ENCODE results near the gene COL4A4.

COL4A4 gene

DNA sequence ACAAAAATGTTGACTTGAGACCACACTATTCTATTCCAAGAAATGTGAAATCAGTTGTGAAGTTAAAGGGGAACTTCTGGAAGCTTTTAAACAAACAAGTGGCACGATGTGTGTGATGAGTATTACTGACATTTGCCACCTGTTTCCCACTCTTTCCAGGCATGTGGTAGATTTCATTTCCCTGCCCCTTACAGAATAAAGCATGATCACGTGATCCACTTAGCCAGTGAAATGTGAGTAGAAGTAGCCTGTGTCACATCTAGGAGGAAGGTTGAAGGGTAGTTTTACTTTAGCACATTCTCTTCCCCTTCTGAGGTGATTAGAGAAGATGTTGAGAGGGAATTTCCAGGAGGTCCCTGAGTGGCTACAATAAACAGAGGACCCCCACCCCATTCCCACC, 3.8 kb downstream of the COL4A4 start:
- no peak for DNase-seq

DNA sequence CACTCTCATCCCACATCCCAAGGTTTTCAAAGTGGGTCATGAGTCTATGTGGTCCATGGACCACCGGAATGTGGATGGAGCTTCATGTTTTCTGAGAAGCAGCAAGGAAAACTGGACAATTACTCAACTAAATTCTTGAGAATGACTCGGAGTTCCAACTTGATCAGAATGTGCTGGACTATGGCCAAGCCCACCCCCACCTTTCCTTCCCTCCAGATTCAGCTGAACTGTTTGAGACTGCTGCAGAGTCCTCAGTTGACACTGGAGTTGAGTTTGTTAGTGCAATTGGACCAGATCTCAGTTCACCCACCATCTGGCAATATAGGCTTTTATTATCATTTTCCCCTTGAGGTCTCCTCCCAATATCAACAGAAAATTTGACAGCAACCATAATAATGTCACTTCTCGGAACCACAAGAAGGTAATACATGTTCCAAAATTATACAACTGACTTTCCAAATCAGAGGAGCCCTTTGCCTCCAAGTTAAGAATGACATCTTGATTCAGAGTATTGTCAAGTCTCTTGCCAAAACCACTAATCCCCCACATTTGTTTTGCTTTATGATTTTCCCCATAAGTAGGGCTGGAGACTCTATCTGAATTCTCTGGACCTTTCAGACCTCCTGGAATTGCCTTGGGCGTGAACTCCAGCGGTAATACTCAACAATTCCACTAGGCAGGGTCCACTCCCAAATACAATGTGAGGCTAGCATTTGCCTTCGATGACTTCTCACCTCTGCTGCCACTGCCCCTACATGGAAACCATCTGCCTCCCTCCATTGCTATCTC, 8.8 kb downstream of the COL4A4 start:
- no peak for DNase-seq

DNA sequence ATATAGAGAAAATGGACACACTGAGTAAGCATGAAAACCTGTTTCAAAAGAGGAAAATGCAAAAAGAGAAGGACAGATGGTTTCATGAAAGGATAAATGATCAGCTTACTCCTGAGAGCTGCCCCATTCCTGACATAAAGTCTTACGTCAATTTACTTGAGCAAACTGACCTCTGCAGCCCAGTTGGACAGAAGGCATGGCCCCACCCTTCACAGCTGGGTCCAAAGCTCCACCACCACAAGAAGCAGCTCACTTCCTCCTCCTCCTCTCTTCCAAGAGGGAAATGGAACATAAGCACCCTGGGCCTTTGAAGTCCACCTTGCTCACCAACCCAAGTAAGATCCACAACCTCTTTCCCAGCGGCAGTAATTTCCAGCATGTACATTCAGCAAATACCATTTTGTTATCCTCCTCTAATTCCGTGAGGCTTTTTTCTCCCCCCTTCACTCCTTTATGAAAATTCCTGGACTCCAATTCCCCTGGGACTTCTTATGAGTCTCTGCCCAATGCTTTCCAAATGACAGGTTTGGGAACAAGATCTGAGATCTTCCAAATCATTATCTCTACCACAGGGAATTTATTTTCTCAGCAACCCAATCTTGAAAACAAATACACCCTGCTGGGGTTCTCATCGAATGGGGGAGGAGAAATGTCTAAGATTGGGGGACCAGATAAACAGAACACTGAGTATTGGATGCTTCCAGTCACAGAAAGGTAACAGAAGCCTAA, 10.1 kb downstream of the COL4A4 start:
- no peak for DNase-seq

DNA sequence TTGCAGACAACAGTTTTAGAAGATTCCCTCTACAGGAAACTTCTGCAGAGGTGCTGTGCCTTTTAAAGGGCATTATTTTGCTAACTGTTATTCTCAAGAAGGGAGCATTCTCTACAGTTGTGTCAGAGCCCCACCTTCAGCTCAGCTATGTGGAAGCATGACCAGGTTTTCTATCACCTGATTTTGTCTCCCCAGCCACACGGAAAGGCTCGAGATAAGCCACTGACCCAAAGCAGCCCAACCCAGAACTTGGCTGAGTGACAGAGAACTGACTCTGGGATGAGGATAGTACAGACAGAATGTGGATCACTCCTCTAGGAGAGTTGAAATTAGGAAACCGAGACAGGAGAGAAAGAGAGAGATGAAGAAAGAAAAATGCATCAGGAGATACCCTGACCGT, 10.7 kb downstream of the COL4A4 start:
- DNase-seq: no peak

DNA sequence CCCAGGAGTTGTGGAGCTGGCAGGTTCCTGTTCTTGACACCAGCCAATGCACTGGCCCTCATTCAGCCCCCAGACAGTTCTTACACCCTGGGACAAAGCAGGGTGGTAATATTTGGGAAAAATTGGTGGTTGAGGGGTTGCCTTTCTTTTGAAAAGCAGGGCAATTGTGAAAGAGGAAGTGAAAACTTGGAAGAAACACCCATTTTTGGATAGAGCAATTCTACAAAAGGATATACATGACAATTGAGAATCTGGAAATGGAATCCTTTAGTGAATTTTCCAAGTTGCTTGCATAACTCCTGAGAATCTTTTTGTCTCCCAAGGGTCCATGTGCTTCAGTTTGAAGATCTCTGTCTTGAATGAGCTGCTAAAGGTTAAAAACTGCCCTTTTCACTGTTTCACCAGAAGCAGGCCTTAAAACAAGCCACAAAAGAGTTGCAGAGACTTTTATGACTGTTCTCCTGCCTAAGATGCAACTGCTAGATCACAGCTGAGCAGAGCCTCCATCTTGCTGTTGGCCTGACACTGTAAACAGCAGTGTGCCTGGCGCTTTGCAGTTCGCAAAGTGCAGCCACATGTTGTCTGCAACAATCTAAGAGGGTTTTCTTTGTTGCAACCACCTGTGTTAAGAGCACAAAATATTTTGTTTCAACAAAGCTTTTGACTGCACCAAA, 11.8 kb downstream of the COL4A4 start:
- no peak for DNase-seq

DNA sequence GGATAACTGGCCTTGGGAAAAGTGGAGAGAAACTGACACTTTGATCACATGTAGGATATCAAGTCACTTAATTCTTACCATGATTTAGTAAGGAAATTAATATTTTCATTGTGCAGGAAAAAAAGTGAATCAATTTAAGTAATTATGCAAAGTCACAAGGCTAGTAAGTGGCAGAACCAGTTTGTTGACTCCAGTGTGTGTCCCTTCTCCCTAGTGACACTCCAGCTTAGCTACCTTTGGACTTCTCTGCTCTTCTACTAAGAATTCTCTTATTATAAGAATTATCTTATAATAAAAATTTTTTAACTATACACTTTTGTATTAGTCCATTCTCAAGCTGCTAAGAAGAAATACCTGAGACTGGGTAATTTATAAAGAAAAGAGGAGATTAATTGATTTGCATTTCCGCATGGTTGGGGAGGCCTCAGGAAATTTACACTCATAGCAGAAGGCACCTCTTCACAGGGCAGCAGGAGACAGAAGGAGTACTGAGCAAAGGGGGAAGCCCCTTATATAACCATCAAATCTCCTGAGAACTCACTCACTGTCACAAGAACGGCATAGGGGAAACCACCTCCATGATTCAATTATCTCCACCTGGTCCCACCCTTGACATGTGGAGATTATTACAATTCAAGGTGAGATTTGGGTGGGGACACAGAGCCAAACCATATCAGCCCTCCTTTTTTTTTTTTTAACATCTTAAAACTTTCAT, 13.6 kb downstream of the COL4A4 start:
- DNase-seq: no peak

DNA sequence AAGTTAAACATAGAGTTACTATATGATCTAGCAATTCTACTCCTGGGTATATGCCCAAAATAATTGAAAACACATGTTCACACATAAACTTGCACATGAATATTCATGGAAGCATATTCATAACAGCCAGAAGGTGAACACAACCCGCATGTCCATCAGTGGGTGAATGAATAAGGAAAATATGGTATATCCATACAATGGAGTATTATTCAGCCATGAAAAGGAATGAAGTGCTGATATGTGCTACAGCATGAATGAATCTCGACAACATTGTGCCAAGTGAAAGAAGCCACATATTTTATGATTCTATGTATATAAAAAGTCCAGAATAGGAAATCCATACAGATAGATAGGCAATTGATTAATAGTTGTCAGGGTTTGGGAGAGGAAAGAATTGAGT, 15.9 kb downstream of the COL4A4 start:
- no peak for DNase-seq

DNA sequence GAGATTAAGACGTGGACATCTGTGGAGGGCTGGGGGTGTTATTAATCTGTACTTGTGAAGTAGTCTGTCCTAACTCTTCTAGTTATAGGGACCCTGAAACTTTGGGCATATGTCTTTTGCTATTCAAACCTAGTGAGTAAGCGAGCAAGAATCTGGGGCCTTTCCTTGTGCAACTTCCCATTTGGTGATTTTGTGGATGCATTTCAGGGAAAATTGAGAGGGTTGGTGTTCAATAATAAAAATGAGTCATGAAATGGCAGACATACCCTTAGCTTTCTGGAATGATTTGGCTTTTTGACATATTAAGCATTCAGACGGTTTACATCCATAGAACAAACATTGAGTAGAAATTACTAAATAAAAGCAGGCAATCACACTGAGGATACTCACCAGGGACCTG, 17.0 kb downstream of the COL4A4 start:
- DNase-seq: no peak

DNA sequence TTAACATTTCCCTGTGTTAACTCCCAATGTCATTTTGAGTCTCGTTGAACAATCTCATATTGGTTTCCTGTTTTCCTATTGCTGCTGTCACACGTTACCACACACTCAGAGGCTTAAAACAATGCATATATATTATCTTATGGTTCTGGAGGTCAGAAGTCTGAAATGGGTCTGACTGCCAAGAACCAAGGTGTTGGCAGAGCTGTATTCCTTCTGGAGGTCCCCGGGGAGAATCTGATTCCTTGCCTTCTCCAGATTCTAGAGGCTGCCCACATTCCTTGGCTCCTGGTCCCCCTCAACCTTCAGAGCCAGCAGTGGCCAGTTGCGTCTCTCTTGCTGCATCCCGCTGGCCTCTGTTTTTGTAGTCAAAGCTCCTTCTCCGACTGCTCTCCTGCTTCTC, 17.5 kb downstream of the COL4A4 start:
- no peak for DNase-seq

DNA sequence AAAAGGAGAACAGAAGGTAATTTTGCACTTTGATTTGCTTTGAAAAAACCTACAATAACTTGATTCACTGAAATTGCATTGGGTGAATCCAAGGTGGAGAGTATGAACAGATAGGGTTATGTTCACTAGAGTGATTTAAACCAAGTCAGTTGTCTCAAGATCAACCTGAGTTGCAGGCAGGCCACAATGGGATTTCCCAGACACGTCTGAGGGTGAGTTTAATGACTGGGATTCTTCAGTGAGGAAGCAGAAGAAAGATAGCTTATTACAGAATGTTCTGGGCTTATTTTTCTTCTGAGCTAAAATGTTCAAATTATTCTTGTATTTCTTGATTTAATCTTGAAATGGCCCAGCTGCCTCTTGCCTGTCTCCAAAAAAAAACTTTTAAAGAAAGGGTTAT, 20.1 kb downstream of the COL4A4 start:
- DNase-seq: no peak

DNA sequence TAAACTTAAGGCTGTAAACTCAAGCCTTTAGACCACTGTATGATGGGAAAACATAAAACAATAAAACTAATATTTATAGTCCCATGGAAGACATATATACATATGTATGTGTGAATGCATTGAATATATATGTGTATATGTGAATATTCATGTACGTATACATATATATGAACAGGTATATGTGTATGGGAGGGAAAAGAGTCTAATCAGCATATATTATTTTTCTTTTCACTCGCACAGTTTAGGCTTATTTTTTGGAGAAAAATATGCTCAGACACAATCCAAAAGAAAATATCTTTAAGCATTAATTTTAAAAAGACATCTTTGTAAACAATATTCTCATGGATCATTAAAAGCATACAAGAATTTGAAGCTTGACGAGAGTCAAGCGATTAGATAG, 22.7 kb downstream of the COL4A4 start:
- no peak for DNase-seq

DNA sequence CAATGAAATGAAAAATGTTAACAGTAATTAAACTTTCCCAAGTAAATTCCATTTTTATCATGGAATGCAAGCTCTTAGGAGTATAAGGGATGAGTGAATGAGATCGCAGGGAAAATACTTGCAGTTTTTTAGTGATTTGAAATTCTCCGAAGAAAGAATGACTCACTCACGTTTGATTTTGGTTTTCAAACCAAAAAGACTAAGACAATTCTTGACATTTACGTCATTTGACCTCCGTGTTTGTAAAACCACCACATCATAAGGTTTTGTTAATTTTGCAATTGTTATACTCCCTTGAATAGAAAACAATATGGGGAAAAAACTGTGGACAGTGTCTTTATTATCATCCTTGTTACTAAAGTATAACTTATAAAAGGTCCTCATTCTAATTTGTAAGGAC, 29.4 kb downstream of the COL4A4 start:
- no peak for DNase-seq

DNA sequence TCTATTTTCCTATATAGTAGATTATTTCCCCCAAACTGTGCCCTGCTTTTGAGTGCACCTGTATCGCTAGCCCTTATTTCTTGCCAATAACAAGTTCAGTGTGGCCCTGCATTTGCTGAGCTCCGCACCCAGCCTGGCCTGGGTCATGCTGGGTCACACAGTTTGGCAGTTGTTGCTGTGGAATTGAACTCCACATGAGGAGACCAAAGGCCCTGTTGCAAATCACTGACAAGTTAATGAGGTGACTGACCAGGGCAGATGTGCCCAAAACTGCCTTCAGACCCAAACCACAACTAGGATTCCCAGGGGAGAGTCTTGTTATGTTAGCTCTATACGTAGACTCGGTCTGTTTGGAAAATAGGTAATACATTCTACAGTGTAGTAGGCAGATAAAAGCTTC, 31.0 kb downstream of the COL4A4 start:
- no peak for DNase-seq

DNA sequence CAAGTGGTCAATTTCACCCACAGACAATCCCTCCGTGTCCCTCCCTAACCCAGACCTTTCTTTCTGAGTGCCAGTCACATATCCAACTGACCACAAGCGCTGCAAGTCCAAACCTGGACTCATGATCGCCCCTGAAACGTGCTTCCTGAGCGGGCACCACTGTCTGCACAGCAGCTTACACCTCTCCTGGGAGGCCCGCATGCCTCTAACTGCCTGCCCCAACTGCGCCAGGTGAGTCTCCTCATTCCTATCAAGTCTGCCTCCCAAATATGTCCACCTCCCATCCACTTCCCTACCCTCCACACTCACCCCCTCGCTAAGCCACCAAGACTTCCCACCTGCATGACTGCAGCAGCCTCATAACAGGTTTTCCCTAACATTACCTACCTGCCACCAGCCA, 33.4 kb downstream of the COL4A4 start:
- DNase-seq: no peak

DNA sequence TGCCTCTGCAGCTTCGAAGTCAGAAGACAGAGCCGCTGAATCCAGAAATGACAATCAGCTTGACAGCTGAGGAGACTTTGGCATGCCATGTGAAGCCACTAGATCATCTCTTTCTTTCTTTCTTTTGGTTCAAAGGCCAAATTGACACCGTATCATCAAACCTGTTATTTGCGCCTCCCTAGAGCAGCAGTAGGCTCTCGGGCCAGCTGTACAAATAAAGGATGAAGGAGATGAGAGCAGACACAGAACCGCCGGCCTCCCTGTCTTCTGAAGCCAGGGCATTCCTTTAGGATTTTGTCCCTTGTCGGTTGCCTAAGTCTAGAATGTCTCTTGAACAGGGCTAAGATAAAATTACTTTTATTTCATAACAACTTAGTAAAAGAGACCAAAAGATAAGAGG, 36.8 kb downstream of the COL4A4 start:
- DNase-seq: no peak

DNA sequence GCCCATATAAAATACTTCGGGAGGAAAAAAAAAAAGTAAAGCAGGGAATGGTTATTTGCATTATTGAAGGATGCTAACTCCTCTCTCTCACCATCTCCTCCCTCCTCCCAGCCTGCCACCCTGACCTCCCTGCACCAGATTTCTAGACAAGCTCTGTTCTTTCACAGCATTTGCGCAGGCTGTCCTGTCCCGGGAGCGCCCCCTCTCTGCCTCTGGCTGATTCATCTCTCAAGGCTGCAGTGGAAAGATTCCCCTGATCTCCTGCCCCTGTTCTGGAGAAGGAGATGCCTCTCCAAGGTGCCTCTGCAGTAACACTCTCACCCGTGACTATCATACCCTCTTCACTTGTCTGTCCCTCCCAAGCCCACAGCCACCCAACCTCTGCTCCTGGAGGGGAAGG, 38.5 kb downstream of the COL4A4 start:
- DNase-seq: no peak

DNA sequence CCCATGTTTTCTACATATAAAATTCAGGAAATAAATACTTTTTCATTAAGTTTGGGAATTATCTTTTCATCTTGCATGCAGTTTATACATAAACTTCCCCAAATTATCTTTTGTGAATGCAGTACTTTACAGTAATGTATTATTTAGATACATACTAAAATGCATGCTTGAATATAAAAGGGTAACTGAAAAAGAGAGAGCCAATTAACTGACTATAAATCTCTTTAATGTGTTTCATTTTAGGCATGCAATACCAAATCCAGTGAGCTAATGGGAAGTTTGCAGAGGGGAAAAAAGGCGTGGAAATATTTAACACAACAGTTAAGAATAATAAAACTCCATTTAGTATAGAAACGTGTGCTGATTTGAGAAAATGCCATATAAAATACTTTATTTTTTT, 39.2 kb downstream of the COL4A4 start:
- DNase-seq: no peak

DNA sequence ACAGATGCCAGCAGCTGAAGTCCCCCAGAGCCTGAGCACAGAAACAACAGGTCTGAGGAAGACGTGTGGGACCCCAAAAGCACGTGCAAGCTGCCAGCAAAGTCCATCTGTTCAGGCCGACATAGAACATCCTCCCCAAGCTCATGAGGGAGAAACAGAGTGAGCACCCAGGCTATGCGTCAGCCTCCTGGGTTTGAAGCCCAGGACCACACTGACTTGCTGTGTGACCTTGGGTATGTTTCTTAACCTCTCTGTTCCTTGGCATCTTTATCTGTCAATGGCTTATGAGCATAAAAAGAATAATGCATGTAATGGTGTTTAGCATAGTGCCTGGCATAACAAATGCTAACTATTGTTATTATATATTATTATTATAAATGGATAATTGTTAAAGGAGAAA, 40.3 kb downstream of the COL4A4 start:
- no peak for DNase-seq

DNA sequence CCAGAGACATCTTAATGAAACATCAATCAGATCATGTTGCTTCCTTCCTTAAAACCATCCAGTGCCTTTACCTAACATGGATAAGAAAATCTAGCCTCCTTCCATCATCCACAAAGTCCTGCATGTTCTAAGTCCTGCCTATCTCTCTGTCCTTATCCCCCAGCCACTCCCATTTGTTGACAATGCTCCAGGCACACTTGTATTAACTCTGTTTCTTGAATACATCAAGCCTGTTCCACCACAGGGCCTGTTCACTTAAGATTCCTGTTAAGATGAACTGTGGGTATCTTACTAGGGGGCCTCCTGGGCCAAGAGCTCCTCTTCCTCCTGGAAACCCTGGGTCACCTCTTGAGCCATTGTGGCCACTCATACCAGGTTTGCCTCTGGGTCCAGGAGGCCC, 45.7 kb downstream of the COL4A4 start:
- no peak for DNase-seq

DNA sequence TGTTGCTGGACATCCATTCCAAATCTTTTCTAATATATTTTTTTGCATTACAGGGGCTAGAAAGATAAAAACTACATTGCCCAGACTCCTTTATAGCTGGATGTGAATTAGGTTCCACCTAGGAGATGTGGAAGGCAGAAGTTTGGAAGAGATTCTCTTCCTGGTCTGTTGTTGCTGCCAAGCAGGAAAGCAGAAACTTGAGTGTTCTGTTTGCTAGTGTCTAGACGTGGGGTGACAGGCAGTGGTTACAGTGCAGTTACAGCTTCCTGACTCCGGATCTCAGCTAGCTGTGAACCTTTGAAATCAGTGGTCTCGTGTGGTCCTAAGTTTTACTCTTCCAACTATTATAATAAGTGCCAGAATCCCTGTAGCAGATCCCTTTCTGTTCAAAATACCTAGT, 46.2 kb downstream of the COL4A4 start:
- DNase-seq: no peak

DNA sequence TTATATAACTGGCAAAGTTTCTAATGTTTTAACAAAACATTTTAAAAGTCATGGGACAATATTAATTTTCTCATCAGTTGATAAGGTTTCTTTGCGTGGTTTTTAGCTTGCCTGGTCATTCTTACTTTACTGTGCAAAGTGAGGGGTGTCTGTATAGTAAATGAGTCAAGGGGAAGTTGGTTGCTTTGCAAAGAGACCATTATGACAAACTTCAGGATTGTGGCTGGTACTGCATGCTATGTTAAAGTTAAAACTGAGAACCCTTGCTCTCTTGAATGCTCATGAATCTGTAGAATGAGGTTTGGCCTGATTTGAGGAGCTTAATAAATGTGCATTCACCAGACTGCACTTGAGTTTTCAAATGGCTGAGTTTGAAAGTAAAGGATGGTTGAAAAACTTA, 47.0 kb downstream of the COL4A4 start:
- no peak for DNase-seq

DNA sequence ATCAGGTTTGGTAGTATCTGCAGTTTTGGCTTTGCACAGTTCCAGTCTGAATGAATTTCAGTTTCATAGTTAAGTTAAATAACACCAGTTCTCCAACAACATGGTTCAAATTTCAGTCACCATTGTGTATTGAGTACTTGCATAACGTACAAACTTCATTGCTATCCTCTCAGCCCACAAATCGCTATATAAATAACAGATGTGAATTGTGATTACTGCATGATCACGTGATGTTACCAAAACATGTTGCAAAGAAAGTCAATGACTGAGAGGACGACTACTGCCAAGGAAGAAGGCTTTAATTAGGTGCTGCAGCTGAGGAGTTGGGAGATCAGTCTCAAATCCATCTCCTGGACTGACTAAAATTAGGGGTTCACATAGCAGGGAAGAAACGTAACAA, 48.2 kb downstream of the COL4A4 start:
- no peak for DNase-seq
